Activated CD4-positive, CD25-positive, alpha-beta regulatory T cell treated with anti-CD3 and anti-CD28 coated beads, Interleukin-2, amount 50 U/mL, for 24 hours (primary cell): ENCODE measurements around the gene AUTS2.

Experiments
- ATAC-seq, 2 donors: fragments of 150-1000 bp; cut with Tn5 transposase; one replicate each; pipeline ENCODE4 v1.10.0; 2021; ENCODE audit warnings: mild to moderate bottlenecking in 1 of 2, moderate library complexity in 1 of 2

Gene AUTS2

GRCh38 chr7:70043015-70043538, 444.8 kb downstream of the AUTS2 start:
- ATAC-seq, result no peak

DNA sequence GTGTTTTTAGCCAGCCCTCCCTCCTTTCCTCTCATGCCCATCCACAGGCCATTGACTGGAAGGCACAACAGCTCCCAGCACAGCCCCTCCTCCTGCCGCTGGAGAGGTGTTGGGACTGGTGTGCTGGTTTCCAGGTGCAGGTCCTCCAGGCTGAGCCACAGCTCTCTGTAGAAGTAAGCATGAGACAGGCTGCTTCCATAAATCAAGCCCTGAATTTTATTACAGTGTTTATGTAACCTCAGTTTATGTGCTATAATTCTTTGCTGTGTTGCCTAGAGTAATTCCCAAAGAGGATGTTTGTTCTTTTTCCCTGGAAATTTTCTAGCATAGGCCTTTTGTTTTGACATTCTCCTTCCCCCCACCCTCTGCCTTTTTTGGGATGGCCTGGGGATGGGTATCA, 445.8 kb downstream of the AUTS2 start:
- ATAC-seq, result no peak

DNA sequence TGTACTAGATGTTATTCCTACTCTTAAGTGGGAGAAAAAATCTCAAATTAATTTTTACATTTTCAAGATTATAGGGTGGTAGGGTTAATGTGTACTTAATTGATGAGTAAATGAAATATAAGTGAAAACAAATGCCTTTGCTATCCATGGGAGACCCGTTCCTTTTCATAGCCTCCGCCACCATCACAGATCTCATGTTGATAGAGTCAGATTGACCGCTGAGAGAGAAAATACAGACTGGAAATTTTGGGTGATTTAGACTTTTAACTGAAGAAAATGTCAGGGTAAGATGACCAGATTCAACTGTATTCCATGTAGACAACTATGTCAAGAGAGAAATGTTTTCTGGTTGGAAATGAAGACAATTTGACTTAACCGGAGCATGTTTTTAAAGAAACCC, 446.2 kb downstream of the AUTS2 start:
- no peak for ATAC-seq

DNA sequence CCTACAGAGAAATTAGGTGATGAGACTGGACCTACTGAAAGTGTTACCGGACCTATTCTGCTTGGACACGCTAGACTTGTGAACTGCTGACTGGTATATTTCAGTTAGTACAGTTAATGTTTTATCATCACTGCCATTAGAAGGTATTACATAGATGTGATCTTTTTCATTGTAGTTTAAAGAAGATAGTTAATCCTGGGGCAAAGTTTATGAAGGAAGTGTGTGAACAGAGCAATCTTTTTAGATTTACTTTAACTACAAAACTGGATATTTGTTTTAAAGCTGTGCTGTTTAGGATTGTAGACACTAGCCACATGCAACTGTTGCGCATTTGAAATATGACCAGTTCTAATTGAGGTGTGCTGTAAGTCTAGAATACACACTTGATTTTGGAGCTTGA, 446.7 kb downstream of the AUTS2 start:
- ATAC-seq, result no peak

DNA sequence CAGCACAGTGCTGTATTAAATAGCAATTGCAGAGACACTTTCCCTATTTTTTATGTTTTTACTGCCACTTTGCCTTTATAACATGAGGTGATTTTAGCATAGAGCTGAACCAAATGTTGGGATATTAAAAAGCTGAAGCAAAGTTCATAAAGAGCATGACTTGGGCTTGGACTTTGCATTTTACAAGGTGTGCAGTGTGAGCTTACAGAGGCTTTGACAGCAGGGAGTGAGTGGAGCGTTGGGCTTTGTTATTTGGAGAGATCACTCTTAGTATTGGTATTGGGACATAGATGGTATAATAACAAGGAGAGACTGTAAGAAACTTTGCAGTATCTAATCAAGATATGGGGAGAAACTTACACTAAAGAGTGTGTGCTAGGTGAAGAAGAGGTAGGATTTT, 449.1 kb downstream of the AUTS2 start:
- no peak for ATAC-seq

DNA sequence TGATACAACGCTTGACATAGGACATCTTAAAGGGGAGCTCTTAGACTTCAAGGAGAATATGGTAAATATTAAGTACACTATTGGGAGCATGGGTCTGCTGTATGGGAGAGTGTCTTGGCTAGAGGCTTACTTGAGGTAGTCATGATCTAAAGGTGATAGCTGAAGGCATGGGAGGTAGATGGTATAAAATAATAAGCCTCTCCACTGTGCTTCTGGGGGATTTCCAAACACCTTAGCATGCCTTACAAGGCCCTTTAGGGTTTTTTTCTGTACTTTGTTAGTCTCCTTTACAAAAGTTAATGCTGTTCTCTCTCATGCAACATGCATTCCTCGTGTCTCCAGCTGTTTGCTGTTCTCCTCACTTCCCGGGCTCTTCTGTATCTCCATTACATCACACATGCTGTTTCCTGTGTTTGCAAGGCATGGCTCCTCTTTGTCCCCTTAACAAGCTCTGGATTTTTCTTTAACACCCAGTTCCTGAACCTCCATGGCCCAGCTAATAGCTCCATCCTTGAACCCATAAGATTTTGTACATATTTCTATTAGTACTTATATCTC, 449.7 kb downstream of the AUTS2 start:
- no peak for ATAC-seq

DNA sequence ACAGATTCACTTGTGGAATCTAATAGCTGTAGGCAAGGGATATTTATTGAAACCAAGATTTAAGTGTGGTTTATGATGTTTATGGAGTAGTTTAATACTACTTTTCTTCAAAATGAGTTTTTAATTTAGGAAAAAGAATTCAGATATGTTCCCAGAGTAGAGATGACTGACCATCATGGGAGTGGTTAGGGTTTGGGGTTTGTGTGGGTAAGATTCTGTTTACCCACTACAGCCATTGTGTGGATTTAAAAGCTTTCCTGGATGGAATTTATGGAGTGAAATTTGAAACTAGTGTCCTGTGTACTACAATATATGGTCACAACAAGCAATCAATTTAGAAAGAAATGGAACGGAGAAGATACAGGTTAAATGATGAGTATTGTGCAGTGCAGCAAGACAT, 453.5 kb downstream of the AUTS2 start:
- no peak for ATAC-seq

- no peak for ATAC-seq
Observed at GRCh38 chr7:70052691-70053090, 454.4 kb downstream of the AUTS2 start.

GRCh38 chr7:70053421-70053820, 455.1 kb downstream of the AUTS2 start:
- ATAC-seq, result no peak

- ATAC-seq, result no peak
Observed at GRCh38 chr7:70053989-70054388, 455.7 kb downstream of the AUTS2 start.

- ATAC-seq, result no peak
Observed at GRCh38 chr7:70056363-70056762, 458.1 kb downstream of the AUTS2 start.

- ATAC-seq, result no peak
Observed at GRCh38 chr7:70060298-70061068, 462.2 kb downstream of the AUTS2 start.

DNA sequence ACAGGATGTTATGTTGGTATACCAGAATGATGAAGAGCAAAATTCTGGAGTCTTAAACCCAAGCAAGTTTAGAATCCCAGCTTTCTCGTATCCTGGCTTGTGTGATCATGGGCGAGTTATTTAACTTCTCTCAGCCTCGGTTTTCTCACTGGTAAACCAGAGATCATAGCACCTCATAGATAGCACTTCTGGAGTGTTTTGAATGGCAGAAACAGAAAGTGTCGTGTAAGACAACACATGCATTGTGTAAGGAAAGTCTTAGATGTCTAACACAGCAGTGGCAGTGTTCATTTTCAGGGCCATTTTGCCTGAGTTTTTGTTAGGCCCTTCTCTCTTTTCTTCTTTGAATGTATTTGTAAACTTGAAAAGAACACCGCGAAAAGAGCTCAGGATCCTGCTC, 465.1 kb downstream of the AUTS2 start:
- no peak for ATAC-seq

DNA sequence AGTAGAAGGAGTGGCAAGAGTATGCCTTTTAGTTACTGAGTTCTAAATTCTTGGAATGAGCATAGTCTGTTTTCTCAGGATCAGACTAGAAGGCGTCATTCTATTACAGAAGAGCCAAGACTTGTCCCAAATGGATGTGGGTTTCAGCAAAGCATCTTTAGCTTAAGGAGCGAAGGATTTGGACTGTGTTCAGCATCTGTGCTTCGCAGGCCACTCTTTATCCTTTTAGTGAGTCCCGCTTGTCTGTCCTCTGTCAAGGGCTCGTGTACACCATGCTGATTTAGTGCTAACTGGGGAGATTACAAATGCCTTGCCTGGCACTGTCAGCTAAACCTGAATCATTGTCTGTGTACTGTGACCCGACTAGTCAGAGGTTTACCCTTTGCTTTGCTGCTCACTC, 465.7 kb downstream of the AUTS2 start:
- ATAC-seq, result no peak

DNA sequence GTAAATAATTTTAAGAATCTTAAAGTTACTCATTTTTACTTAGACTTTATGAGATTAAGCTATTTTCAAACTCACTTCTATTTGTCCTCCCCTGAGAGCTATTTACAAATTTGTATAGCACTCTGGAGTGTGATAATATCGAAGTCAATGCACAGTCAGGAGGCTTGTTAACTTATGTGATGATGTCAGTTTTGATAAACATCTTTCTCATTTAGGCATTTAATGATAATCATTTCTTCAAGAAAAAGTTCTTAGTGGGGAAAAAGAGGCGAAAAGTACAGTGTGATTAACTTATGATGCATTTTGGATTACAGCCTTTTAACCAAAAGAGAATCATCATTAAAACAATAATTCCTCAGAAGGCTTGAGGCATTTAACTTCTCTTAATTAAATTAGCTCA, 468.6 kb downstream of the AUTS2 start:
- ATAC-seq, result no peak

- ATAC-seq, result no peak
Observed at GRCh38 chr7:70068531-70068930, 470.3 kb downstream of the AUTS2 start.

DNA sequence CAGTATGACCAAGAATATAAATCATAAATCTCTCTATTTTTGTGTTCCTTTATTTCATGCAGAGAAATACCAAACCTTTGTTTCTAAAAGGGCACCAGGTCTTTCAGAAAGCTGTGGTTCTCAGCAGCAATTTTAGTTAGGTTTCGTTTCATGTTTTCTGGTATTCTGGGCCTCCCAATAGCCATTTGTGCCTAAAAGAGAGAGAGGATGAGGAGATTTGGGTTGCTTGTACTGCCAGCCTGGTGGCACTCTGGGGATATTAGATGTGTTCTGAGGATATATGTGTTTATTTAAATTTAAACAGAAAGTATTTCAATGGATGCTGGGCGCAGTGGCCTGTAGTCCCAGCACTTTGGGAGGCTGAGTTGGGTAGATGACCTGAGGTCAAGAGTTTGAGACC, 471.7 kb downstream of the AUTS2 start:
- no peak for ATAC-seq

- no peak for ATAC-seq
Observed at GRCh38 chr7:70071766-70072165, 473.5 kb downstream of the AUTS2 start.

GRCh38 chr7:70072220-70072619, 473.9 kb downstream of the AUTS2 start:
- ATAC-seq, result no peak

- no peak for ATAC-seq
Observed at GRCh38 chr7:70076325-70076724, 478.1 kb downstream of the AUTS2 start.

- no peak for ATAC-seq
Observed at GRCh38 chr7:70082099-70082611, 483.9 kb downstream of the AUTS2 start.

GRCh38 chr7:70091362-70091761, 493.1 kb downstream of the AUTS2 start:
- no peak for ATAC-seq

GRCh38 chr7:70092314-70093204, 494.3 kb downstream of the AUTS2 start:
- ATAC-seq, result no peak
